ENCODE data around the gene TBX1.

Gene TBX1

DNA sequence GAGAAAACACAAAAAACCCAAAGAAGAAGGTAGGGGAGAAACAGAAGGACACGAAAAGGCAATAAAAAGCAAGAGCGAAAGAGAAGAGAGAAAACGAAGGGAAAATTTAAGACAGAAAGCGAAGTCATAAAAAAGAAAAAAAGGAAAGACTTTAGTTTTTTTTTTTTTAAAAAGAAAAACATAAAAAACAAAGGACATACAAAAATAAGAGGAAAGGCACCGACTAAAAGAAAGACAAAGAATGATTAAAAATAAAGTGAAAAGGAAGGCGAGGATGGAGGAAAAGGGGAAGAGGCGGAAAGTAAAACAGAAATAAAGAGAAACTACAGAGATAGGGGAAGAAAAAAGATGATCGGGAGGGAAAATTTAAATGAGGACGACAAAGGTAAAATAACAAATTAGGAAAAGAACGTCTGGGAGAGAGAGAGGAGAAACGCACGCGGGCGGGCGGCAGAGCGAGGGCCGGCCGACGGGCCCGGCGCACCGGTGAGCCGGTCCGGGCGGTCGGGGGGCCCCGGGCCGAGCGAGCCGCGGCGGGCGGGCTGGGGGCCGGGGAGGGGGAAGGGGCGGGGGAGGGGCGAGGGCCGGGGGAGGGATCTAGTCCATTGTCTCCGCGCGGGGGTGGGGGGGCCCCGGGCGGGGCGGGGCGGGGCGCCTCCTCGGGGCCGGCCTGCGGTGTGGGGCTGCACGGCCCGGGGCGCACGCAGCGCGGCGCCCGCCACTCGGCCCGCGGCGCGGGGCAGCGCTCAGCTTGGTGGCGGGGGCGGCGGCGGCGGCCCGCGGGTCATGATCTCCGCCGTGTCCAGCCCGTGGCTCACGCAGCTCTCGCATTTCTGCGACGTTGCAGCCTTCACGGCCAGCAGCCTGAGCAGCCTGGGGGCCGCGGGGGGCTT is at the start of gene TBX1:
Gene TBX1 (plus strand): TSS at position 721 of the 893 bp plus-strand sequence. CDS start 66 bp downstream, at position 787.
- DNase-seq (ENCODE audit: low read depth): no peak

DNA sequence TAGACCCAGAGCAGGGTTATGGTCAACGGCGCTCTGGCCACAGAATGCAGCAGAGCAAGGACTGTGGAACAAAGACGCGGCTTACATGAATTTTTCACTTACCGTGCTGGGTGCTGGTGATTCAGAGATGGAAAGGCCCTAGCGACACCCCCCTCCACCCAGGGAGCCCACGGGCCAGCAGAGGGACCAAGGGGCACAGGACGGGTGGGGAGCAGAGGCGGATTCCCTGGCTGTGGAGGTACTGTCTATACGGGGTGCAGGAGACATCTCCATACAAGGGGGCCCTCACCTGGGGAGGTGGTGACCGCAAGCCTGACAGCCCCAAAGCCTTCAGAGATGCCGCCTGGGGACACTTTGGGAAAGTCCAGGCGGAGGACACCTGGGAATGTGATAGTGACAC is 47.3 kb upstream of the TBX1 start:
- no peak for DNase-seq (ENCODE audit: low read depth)

DNA sequence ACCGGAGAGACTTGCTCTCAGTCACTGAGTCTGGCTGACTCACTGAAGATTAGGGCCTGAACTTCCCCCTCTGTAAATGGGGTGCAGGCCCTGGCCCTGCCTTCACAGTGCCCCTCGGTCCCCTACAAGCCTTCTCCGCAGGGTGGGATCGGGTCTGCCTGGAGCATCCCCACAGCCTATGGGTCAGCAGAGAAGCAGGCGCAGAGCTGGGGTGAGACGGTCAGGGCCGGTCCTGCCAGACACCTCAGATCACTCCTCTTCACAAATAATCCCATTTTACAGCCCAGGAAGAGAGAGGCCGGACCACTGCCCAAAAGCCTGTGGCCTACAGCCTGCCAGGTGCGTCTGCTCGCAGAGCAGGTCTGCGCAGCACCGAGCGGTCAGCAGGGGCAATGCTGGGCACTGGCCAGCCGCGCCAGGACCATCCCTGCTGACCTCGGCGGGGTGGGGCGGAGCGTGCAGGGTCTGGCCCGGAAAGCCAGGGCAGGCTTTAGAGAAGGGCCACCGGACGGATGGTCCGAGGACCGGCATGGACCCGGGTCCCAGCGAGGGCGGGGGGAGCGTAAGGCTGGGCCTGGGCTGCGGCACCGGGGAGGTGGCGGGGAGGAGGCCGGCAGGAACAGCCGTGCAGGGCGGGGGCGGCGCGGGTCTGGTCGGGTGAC is 46.8 kb upstream of the TBX1 start:
- DNase-seq (ENCODE audit: low read depth): no peak

- DNase-seq (ENCODE audit: low read depth): no peak
Observed at GRCh38 chr22:19714312-19715187, 46.0 kb upstream of the TBX1 start, which contains the start of gene SEPTIN5. Gene SEPTIN5 (plus strand): TSS chr22:19714503. CDS start chr22:19714589, 86 bp downstream.

- DNase-seq (ENCODE audit: low read depth): no peak
Observed at GRCh38 chr22:19715188-19715930, 45.2 kb upstream of the TBX1 start.

DNA sequence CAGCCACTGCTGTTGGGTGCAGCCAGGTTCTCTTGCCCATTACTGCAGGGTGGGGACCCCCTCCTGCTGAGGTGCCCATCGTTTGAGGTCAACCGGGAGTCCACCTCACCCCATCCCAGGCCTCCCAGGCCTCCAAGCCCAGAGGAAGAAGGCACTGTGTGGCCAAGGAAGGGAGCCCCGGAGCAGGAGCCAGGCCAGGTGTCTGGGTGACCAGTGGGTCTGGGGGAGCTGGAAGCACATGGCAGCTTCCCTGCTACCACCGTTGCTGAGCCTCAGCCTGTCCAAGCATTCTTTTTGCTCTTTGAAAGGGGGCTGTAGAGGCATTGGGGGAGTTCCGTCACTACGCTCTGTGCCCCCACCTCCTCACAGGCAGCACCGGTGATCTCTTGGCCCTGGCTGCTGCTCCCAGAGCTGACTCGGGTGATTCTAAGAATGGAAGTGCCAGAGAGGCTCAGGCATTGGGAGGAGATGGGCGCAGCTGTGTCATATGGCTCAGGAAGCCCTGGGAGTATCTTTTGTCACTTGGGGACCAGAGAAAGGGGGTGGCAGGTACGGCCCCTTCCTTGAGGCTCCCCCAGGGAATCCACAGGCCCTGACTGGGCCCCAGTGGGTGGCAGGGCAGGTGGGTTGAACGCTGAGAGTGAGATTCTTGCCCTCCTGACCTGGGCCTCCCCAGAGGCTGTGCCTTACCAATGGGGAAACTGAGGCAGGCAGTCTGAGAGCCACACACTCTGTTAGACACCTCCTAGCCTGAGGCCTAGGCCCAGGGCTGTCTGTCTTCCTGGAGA is 44.3 kb upstream of the TBX1 start:
- no peak for DNase-seq (ENCODE audit: low read depth)

DNA sequence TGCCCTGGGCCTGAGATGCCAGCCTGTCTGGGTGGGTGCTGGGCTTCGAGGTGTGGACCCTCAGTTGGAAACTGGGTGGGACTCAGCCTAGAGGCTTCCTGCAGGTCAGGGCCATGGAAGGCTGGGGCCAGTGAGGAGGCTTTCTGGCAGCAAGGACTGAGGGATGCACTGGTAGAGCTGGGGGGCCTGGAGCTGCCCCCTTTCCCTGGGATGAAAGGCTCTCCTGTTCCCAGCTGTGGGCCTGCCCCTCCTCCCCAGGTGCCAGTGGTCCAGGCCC is 43.8 kb upstream of the TBX1 start:
- DNase-seq (ENCODE audit: low read depth): no peak

- no peak for DNase-seq (ENCODE audit: low read depth)
Observed at GRCh38 chr22:19717181-19717580, 43.4 kb upstream of the TBX1 start.

DNA sequence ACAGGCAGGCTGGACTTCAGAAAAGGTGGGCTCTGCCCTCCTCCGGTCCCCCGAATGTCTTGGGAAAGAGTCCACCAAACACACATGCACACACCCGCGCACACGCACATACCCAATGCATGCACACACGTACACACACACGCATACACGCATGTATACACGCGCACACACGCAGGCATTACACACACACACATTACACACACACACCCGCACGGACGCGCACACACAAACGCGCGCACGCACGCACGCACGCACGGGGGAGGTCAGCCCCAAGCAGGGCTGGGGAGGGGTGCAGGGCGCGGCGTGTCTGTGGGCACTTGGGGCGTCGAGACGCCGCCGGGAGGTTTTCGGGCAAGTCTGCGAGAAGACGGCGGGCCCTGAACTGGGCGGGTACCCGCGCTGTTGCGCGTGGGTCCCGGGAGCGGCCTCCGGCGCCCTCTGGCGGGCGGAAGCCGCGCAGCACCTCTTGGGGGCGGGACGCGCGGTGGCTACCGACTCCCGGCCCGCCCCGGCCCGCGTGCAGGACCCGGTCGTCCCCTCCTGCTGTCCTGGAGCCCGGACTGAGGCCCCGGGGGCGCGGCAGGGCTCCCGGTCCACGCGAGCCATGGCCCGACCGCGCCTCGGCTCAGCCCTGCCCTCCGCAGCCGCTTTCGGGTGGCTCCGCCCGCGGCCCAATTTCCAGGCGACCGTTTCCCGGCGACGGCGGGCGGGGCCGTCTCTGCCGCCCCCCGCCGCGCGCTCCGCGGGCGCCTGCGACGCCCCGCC is 42.7 kb upstream of the TBX1 start:
- peak; percentile 28 for DNase-seq (ENCODE audit: low read depth)

DNA sequence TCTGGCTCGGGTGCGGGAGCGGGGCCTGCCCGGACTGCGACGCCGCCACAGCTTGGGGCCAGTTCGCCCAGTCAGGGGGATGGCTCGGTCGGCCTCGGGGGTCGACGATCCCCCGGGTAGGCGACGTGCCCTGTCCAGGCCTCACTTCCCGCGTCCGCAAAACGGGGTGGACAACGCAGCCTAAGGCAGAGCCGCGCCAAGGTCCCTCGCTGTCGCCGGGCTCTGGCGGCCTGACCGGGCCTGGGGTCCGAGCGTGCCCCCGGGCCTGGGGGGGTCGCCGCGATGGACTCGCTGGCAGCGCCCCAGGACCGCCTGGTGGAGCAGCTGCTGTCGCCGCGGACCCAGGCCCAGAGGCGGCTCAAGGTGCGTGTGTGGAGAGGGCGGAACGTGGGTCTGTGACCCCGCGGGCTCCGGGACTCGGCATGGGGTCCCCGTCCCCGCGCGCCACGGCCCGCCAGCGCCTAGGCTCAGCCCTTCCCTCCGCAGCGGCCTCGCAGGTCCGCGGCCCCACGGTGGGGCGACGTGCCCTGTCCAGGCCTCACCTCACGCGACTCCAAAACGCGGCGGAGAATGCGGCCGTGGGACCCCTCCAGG is 42.0 kb upstream of the TBX1 start:
- no peak for DNase-seq (ENCODE audit: low read depth)

DNA sequence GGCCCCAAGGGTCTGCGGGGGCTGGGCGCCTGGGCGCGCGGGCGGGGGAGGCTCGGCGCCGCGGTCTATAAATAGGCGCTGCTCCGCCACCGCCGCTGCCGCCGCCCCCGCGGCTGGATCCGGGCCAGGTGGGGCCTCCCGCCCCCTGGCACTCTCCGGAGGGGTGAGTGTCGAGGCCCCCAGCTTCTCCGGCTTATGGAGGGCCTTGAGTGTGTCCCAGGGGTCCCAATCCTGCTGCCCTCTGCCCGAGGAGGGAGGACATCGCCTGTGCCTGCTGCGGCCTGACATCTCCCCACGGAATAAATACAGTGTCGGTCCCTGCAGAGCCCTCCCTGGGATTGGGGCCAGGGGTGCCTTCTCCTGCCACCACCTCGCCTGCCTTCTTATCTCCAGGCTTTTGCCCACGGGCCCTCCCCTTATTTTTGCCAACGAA is 41.5 kb upstream of the TBX1 start:
- DNase-seq (ENCODE audit: low read depth): no peak

GRCh38 chr22:19719488-19720021 is 41.0 kb upstream of the TBX1 start:
- DNase-seq (ENCODE audit: low read depth): no peak

- no peak for DNase-seq (ENCODE audit: low read depth)
Observed at GRCh38 chr22:19720150-19720827, 40.3 kb upstream of the TBX1 start.

GRCh38 chr22:19720999-19721329 is 39.6 kb upstream of the TBX1 start:
- DNase-seq (ENCODE audit: low read depth): no peak

- DNase-seq (ENCODE audit: low read depth): no peak
Observed at GRCh38 chr22:19721330-19722177, 39.0 kb upstream of the TBX1 start.

DNA sequence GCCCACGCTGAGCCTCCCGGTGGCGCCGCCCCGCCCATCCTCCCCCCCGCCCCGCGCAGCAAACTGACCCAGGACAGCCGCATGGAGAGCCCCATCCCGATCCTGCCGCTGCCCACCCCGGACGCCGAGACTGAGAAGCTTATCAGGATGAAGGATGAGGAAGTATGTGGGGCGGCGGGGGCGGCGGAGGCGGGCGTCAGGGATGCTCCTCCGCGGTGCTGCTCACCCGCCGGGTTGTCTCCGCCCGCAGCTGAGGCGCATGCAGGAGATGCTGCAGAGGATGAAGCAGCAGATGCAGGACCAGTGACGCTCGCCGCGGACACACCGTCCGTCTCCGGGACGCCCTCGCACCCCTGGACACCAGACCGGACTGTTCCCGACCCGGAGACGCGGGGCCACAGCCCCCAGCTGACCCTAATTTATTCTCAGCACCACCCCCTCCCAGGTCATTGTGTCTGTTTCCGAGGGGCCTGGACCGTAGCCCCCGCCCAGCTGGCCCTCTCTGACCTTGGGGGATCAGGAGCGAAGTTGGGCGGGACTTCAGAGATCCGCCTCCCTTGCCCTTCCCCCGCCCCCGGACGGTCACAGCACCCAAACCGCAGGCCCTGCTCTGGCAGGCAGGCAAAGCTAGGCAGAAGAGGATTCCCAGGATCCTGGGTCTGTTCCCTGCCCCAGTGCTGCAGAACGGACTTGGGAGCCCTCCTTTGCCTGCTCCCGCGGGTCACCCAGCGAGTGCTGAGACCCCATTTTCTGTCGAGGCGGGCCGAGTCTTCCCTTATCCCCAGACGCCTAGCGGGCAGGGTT is 38.2 kb upstream of the TBX1 start:
- DNase-seq (ENCODE audit: low read depth): no peak

DNA sequence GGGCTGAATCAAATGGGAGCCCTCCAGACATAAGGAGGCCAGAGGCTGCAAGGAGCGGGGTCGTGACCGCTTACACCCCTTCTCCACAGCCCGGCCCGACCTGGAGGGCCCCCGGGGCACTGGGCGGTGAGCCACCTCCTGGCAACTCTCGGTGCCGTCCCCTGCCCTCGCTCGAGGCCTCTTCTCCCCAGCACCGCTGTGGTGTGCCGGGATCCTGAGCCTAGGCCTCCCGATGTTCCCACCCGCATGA is 37.7 kb upstream of the TBX1 start:
- no peak for DNase-seq (ENCODE audit: low read depth)
